ENCODE results near the gene STPG4. TPM values are rescaled to one million over a fixed set of nuclear protein-coding genes. Genes with fewer than 3 reads are reported as not detected.

STPG4 gene
- total RNA-seq, 1 donor from 2014 or later: not detected

DNA sequence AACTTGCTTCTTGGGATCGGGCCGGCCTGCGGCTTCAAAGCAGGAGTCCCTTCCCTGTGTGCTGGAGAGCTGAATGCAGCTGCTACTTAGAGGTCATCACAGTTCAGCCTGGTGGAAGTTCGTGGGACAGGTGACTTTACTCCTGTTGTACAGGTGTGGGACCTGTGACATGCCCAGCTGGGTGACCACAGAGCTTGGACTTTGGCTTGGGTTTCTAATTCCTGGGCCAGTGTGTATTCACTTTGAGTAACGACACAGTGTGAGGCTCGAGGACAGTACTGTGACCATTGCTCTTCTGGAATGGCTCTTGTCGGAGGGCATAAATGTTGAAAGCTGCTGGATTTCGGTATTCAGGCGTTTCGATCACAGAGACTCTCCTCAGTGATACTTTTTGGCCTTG lies 114.5 kb downstream of the STPG4 start:
- Histone ChIP-seq H3K27me3 (ENCODE audit: control insufficient read depth, insufficient read depth, low read length) (no peaks in the 10 kb centered on the region), H3K36me3 (ENCODE audit: control insufficient read depth, insufficient read depth, low read length) (peaks cover 8% of the 10 kb centered on the region), H3K4me3 (ENCODE audit: low read depth, low read length) (no peak overlapping the region)
- TF ChIP-seq, protein P1, sequence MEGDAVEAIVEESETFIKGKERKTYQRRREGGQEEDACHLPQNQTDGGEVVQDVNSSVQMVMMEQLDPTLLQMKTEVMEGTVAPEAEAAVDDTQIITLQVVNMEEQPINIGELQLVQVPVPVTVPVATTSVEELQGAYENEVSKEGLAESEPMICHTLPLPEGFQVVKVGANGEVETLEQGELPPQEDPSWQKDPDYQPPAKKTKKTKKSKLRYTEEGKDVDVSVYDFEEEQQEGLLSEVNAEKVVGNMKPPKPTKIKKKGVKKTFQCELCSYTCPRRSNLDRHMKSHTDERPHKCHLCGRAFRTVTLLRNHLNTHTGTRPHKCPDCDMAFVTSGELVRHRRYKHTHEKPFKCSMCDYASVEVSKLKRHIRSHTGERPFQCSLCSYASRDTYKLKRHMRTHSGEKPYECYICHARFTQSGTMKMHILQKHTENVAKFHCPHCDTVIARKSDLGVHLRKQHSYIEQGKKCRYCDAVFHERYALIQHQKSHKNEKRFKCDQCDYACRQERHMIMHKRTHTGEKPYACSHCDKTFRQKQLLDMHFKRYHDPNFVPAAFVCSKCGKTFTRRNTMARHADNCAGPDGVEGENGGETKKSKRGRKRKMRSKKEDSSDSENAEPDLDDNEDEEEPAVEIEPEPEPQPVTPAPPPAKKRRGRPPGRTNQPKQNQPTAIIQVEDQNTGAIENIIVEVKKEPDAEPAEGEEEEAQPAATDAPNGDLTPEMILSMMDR (IDR thresholded peaks at IDR 0.05; ENCODE audit: insufficient read depth, low read length, poor library complexity, severe bottlenecking): no peak
- no peak for DNase-seq (ENCODE audit: low read depth)

DNA sequence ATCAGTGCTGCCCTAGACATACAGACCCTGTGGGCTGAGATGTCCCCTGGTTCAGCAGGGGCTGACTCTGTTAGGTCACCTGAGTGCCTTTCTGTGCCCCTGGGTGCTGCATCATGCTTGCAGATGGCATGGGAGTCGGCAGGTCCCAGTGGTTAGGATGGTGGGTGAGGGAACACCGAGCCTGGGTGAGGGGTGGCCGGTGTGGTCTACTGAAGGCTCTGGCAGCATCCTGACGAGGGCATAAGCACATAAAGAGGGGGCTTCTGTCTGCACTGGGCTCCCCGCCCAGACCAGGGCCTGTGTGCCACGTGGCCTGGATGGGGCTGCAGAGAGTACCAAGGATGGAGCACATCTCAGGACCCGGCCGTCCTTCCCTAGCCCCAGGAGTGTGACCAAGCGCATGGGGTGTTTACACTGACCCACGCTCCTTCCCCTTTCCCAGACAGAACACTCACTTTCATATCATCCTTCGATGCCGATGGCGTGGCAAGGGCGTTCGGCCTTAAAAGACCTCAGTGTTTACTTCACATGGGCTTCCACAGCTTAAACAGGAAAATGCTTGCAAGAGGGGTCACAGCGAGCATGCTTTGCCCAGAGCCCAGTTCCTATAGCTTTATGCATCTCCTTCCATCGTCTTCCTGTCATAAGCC lies 115.1 kb downstream of the STPG4 start:
- H3K27me3 ChIP-seq (ENCODE audit: control insufficient read depth, insufficient read depth, low read length): no peaks in the 10 kb centered on the region
- DNase-seq (ENCODE audit: low read depth): no peak
- no peak overlapping the region for H3K4me3 ChIP-seq (ENCODE audit: low read depth, low read length)
- TF ChIP-seq, protein P1 (IDR thresholded peaks at IDR 0.05; ENCODE audit: insufficient read depth, low read length, poor library complexity, severe bottlenecking): no peak
- H3K36me3 ChIP-seq (ENCODE audit: control insufficient read depth, insufficient read depth, low read length): peaks cover 8% of the 10 kb centered on the region

DNA sequence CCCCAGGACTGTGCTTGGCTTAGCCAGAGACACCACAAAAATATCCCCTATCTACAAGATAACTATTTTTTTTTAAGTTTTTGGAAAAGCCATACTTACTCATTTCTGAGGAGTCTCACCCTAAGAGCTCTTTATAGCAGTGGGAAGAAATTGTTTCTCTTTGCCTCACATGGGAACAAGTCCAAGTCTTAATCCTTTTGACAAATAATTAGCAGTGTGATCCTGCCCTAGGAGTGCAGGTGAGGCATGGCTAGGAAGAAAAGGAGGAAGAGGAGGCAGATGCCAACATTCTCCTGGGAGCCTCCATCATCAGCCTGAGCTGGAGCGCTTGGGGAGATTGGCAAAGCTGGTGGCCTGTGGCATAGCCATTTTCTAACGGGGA lies 115.6 kb downstream of the STPG4 start:
- no peak overlapping the region for H3K4me3 ChIP-seq (ENCODE audit: low read depth, low read length)
- no peaks in the 10 kb centered on the region for H3K27me3 ChIP-seq (ENCODE audit: control insufficient read depth, insufficient read depth, low read length)
- TF ChIP-seq, protein P1 (IDR thresholded peaks at IDR 0.05; ENCODE audit: insufficient read depth, low read length, poor library complexity, severe bottlenecking): no peak
- no peak for DNase-seq (ENCODE audit: low read depth)
- H3K36me3 ChIP-seq (ENCODE audit: control insufficient read depth, insufficient read depth, low read length): peaks cover 8% of the 10 kb centered on the region

DNA sequence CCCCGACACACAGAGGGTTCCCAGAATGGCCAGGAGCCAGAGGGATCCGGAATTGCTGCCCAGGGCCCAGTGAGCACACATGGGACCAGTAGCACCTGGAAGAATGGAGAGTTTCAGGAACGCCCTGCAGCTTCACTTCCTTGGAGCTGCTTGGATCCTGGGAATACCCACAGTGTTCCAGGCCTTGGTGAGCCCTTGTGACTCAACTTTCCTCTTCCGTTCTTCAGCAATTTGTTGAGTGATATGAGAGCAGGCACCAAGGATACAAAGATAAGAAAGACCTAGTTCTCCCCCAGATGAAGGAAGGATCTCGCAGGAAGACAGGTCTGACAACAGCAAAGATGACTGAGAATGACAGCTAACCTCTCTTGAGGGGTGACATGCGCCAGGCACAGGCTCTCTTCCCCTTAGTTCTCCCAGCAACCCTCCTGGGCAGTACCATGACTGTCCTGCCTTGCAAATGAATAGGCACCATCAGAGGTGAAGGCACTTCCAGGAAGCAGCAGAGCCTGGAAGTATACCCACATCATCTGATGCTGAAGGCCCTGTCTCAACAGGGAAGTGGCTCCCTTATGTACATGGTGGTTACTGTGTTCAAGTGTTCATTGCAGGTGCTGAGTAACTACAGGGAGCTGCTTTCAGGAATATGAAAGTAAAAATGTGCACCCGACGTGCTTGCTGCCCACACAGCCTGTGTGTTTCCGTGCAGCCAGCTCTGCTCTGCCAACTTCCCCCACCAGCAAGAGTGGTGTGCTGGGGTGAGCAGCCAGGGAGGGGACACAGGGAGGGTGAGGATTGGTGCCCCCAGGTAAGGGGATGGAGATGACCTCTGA lies 116.2 kb downstream of the STPG4 start:
- no peaks in the 10 kb centered on the region for H3K27me3 ChIP-seq (ENCODE audit: control insufficient read depth, insufficient read depth, low read length)
- no peak overlapping the region for H3K4me3 ChIP-seq (ENCODE audit: low read depth, low read length)
- TF ChIP-seq, protein P1 (IDR thresholded peaks at IDR 0.05; ENCODE audit: insufficient read depth, low read length, poor library complexity, severe bottlenecking): no peak
- no peak for DNase-seq (ENCODE audit: low read depth)
- H3K36me3 ChIP-seq (ENCODE audit: control insufficient read depth, insufficient read depth, low read length): peaks cover 6% of the 10 kb centered on the region

DNA sequence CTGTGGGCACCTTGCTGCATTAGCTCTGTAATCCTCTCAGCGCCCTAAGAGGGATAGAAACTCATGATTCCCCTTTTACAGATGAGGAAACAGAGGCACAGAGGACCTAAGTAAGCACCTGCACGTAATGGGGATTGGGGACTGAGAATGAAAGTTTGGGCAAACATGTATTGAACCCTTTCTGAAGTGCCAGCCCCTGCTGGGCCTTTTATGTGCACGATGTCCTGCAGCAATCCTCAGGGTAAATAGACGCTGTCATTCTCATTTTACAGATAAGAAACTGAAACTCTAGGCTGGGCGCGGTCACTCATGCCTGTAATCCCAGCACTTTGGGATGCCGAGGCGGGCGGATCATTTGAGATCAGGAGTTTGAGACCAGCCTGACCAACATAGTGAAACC lies 117.4 kb downstream of the STPG4 start:
- H3K4me3 ChIP-seq (ENCODE audit: low read depth, low read length): no peak overlapping the region
- no peaks in the 10 kb centered on the region for H3K27me3 ChIP-seq (ENCODE audit: control insufficient read depth, insufficient read depth, low read length)
- no peak for DNase-seq (ENCODE audit: low read depth)
- TF ChIP-seq, protein P1 (IDR thresholded peaks at IDR 0.05; ENCODE audit: insufficient read depth, low read length, poor library complexity, severe bottlenecking): no peak
- peaks cover 5% of the 10 kb centered on the region for H3K36me3 ChIP-seq (ENCODE audit: control insufficient read depth, insufficient read depth, low read length)

Other genes starting within 250 kb of the STPG4 start
- 109 and 175 TPM in 2 replicates for gene MCFD2, start 239.5 kb downstream of the STPG4 start, total RNA-seq
- gene TTC7A, start 214.1 kb downstream of the STPG4 start, total RNA-seq: 20.5 and 22.1 TPM in 2 replicates
- 511 and 693 TPM in 2 replicates for gene CALM2, start 21.2 kb upstream of the STPG4 start, total RNA-seq
- gene EPCAM, start 214.0 kb upstream of the STPG4 start, total RNA-seq: 133 and 135 TPM in 2 replicates
- gene MSH2, start 247.8 kb upstream of the STPG4 start, total RNA-seq: 21.2 and 26.5 TPM in 2 replicates

Data from kidney epithelial cell (primary cell).